ENCODE data around the gene RHOT2.
A peak's percentile ranks its signal among the peaks of the same experiment; 100 is the strongest.

The RHOT2 gene

GRCh38 chr16:716768-717325, 48.9 kb downstream of the RHOT2 start:
- no peak for DNase-seq

- DNase-seq, result no peak
Measured at GRCh38 chr16:717450-718245, 49.7 kb downstream of the RHOT2 start.

DNA sequence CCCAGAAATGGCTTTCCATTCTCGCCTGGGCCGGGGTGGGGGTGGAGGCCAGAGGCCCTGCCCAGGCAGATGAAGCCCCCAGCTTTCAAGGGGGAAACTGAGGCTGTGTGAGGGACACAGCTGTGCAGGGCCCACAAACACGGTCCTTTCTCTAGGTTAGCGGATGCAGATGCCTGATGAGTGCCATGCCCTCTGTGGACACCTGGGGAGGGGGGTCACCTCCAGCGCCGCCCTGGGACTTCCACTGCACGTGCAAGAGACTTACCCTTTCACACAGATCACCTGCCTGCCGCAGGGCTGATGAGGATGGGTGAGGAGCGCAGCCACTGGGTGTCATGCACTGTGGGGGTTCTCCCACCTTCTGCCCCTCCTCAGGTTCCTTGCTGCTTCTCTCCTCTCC, 50.5 kb downstream of the RHOT2 start:
- no peak for DNase-seq

GRCh38 chr16:718922-719321, 51.0 kb downstream of the RHOT2 start:
- no peak for DNase-seq

DNA sequence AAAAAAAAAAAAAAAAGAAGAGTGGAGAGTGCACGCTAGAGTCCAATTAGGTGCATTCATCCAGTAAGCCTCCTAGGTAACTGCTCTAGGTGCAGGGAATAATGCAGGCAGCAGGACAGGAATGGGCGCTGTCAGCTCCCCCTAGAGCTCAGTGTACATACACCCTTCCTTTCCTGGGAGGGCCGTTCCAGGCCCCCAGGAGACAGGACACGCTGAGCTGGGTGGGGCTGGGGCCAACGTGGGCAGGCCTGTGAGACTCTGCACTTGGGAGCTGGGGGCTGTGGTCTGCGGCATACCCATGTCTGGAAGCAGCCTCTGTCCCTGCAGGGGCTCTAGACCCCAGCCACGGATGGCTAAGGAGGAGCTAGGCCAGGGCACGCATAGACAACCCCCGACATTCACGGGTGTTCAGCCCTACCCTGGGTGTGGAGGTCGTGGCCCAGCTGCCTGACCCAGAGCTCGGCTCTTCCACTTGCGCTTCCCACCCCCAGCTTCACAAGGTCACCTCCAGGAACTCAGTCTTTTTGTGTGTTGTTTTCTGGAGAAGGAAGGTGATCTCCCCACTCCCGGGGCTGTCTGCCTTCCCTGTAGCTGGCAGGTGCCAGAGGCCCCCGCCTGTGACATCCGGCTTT, 52.0 kb downstream of the RHOT2 start:
- no peak for DNase-seq

DNA sequence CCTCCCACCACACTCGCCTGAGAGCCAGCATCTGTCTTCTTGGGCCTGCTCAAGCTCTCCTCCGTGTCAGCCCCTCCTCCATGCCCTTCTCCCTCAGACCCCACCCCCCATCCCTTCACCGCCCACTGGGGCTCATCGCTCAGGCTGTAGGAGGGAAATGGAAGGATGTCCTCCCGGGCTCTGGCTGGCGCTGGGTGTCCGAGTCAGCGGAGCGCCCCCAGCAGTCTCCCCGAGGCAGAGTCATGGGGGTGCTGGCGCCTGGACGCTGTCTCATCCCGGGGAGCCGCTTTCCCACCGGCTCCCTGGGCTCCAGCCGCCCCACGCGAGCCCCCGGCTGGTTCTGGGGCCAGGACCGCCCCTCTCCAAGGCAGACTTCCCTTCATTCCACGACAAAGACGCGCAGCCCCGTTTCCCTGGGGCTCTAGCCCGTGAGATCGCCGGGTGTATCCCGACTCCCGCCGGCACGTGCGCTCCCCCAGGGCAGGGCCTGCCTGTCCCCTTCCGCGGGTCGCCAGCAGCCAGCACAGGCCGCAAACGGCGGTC, 52.6 kb downstream of the RHOT2 start:
- no peak for DNase-seq

DNA sequence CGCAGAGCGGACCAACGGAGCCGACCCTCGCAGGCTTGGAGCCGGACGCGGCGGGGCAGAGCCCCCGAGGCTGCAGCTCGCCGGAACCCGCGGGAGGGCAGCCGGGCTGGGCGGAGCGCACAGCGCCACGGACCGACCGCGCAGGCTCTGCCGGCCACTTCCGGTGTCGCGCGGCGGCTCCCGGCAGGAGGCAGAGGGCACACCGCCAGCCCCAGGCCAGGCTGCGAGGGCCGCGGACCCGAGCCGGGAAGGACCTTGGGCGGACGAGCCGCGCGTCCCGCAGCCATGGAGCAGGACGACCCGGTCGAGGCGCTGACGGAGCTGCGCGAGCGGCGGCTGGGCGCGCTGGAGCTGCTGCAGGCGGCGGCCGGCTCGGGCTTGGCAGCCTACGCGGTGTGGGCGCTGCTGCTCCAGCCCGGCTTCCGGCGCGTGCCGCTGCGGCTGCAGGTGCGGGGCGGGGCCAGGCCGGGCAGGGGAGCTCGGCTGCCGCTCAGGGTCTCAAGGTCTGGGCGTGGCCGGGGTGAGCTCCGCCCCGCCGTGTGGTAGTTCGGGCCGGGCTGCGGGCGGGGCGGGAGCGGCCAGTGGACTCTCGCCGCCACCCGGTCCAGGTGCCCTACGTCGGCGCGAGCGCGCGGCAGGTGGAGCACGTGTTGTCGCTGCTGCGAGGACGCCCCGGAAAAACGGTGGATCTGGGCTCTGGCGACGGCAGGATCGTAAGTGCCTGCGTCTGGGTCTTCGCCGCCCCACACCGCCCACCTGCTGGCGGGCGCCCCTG, 53.2 kb downstream of the RHOT2 start, which contains the start of gene ANTKMT:
Gene ANTKMT, plus strand, starts transcription at position 157 of the 775 bp plus-strand sequence. Its CDS starts 129 bp downstream, at position 286.
- peak; percentile 44 for DNase-seq

- no peak for DNase-seq
Measured at GRCh38 chr16:721765-722540, 54.0 kb downstream of the RHOT2 start.

DNA sequence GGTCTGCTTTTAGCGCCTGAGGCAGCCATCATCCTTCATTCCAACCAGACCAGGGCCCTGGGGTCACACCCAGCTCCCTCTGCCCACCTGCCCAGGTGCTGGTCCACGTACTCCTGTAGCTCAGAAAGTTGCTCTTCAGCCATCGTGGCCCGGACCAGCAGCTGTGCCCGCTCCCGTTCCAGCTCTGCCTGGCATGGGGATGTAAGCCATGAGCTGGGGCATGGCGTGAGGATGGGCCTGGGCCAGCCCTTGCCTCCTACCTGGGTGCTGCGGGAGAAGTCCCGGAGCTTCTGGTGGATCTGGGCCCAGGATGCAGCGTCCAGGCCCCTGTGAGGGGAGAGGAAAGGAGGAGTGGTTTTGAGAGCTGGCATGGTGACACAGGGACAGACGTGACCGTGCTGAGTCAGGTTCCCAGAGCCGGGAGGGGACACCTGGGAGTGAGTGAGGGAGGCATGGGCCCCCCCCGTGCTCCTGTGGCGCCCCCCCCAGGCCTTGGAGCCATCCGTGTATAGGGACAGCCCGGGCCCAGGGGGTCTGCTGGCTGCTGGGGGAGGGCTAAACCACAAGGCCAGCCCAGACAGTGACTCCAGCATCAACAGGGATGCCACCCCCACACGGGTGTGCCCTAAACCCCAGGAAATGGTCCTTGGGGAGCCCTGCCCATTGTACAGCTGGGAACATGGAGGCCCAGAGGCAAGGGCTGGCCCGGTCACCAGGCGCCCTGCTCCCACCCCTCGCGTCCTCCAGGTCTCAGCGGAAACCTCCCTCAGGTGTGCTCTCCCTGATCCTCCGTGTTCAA, 55.1 kb downstream of the RHOT2 start:
- no peak for DNase-seq

- no peak for DNase-seq
Measured at GRCh38 chr16:723695-724094, 55.8 kb downstream of the RHOT2 start.
